SK-N-MC (cell line): ENCODE data around the gene CLEC9A.

Experiments used
- EZH2 ChIP-seq: fragments of 200-600 bp; sonication (generic); IDR thresholded peaks from one replicate; pipeline ENCODE4 v1.6.1; 2017; ENCODE audit warnings: antibody characterized with exemption
- FOXP2 ChIP-seq: optimal IDR thresholded peaks from 2 replicates; pipeline ENCODE3; 2011; ENCODE audit warnings: mild to moderate bottlenecking, moderate library complexity; ENCODE audit not compliant: insufficient read depth; ENCODE audit errors: extremely low read length, control extremely low read depth
- POLR2AphosphoS5 ChIP-seq: IDR thresholded peaks from 2 replicates; pipeline ENCODE4 v1.6.1; 2012; ENCODE audit warnings: mild to moderate bottlenecking, low read depth, low read length, borderline replicate concordance

- TF ChIP-seq POLR2AphosphoS5, result no peak
- TF ChIP-seq EZH2, result no peak
- TF ChIP-seq FOXP2, result no peak
Observed at GRCh38 chr12:10042167-10042566, 11.7 kb downstream of the CLEC9A start.
